Renal pelvis (tissue), 4 donors: ENCODE data around the gene RAB9B. TPM values are rescaled to one million over a fixed set of nuclear protein-coding genes. Genes with fewer than 3 reads are reported as not detected.

Source experiments
- DNase-seq: peaks from one replicate; pipeline ENCODE4 v3.0.0-alpha.2; 2013
- polyA plus RNA-seq, 3 donors: library from polyadenylated mRNA; unstranded; fragments of 120-200 nt; gene quantifications; one replicate each; pipeline ENCODE4 v1.2.1, GENCODE V29; 2013; ENCODE audit not compliant: insufficient read length in 3 of 3

The RAB9B gene
- polyA plus RNA-seq, 3 donors = 2.4 to 2.6 (median 2.5) TPM

- DNase-seq = no peak
Observed at GRCh38 chrX:103773445-103773844, 58.6 kb downstream of the RAB9B start.

Other genes starting within 250 kb of the RAB9B start
- 100 to 1,000 TPM; 146 to 187 (median 170) TPM for gene TCEAL4, start 246.7 kb downstream of the RAB9B start, polyA plus RNA-seq
- gene TCEAL3, start 224.3 kb downstream of the RAB9B start, polyA plus RNA-seq = 10 to 100 TPM; 31.7 to 39.0 (median 35.2) TPM
- 10 to 100 TPM; 25.4 to 32.3 (median 27.6) TPM for gene TCEAL1, start 203.3 kb downstream of the RAB9B start, polyA plus RNA-seq
- gene MORF4L2, start 145.6 kb downstream of the RAB9B start, polyA plus RNA-seq = 100 to 1,000 TPM; 292 to 311 (median 308) TPM
- gene TMEM31, start 121.3 kb downstream of the RAB9B start, polyA plus RNA-seq = 1 to 10 TPM; 1.4 to 1.6 (median 1.5) TPM
- 10 to 100 TPM in 1 of 3 donors, 1 to 10 TPM in 2; 4.1 to 10.4 (median 5.4) TPM for gene PLP1, start 55.4 kb downstream of the RAB9B start, polyA plus RNA-seq
- 10 to 100 TPM; 15.8 to 21.1 (median 20.7) TPM for gene TMSB15B, start 130.4 kb upstream of the RAB9B start, polyA plus RNA-seq
- not detected for gene H2BW1, start 181.5 kb upstream of the RAB9B start, polyA plus RNA-seq
- under 1 TPM; 0.83 to 0.99 (median 0.85) TPM for gene H2BW2, start 207.7 kb upstream of the RAB9B start, polyA plus RNA-seq
- gene TMSB15C, start 244.0 kb upstream of the RAB9B start, polyA plus RNA-seq = 10 to 100 TPM in 2 of 3 donors, 1 to 10 TPM in 1; 7.5 to 18.3 (median 17.0) TPM